ENCODE measurements around the gene FEN1. TPM values are rescaled to one million over a fixed set of nuclear protein-coding genes. Genes with fewer than 3 reads are reported as not detected.

Gene FEN1
- total and polyA plus RNA-seq, 3 experiments from 2014 or later: 15.4 to 121 (median 112) TPM

DNA sequence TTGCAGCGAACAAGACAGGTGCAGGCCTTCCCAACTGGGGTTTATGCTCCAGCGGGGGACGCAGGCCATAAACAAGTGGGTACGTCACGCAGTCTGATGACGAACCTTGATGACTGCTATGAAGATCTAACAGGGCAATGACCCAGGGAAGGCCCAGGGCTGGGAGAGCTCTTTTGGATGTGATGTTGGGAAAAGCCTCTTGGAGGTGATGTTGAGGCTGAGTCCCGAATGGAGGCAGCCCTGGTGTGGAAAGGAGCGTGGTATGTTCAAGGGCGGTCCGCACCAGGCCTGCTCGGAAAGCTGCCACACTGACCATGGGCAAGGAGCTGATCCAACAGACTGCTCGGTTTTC, 41.2 kb downstream of the FEN1 start:
- POLR2A ChIA-PET: interaction anchor here (1.4 kb wide), 1 partner anchor 18 kb away, joined by 3 read pairs; no protein-coding TSS in a partner anchor
- H3K4me1 Mint-ChIP-seq: peaks cover 23 to 63% (median 34%) of the 10 kb centered on the region in 3 donors
- CTCF ChIA-PET: interaction anchor here (1.0 kb wide), 1 partner anchor 37 kb away, joined by 3 read pairs; no protein-coding TSS in a partner anchor

DNA sequence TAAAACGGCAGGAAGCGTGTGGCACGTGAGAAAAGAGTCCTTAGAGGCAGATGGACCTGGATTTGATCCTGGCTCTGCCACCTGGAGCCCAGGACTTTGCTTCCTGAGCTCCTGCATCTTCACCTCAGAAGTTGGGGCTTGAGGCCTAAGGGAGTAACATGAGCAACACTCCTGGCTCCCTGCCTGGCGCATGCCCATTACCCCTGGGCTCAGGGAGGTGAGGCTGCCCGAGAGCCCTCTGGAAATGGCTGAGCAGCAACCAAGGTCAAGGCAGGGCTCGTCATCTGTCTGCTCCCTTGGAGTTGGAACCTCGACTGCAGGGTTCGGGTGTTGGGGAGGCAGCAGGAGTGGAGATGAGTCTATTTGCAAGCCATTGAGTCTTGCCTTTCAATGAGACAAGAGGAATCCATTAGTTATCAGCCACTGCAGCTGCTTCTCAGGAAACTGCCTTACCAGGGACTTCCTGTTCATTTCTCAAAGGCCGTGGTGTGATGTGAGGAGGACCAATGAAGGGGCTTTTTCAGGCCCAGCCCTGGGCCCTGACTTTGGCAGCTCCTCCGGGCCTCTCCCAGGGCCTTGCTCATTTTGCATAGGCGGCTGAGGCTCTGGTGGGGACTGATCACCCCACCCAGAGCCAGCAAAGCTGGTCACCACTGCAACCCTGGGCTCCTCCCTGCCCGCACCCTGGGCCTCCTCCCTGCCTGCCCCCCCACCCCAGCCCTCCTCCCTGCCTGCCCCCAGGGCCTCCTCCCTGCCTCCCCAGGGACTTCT, 41.8 kb downstream of the FEN1 start:
- H3K36me3 ChIP-seq (ENCODE audit: insufficient read depth, low read length): no peaks in the 10 kb centered on the region
- peaks cover 27% of the 10 kb centered on the region for H3K4me1 ChIP-seq (ENCODE audit: insufficient read depth, low read length)
- peak overlapping the region in 2 of 7 donors; percentile 61 to 69 for H3K4me3 Mint-ChIP-seq
- peaks cover 13 to 25% of the 10 kb centered on the region in 2 donors for H3K27me3 Mint-ChIP-seq
- H3K4me3 ChIP-seq (ENCODE audit: low read length): no peak overlapping the region
- CTCF ChIA-PET: interaction anchor here (1.0 kb wide), 1 partner anchor 37 kb away, joined by 3 read pairs; no protein-coding TSS in a partner anchor
- H3K9me3 Mint-ChIP-seq: no peaks in the 10 kb centered on the region
- H3K27ac Mint-ChIP-seq: peak overlapping the region in 6 of 8 donors; percentile 15 to 98 (median 58)
- no peaks in the 10 kb centered on the region for H3K27me3 ChIP-seq (ENCODE audit: insufficient read depth, low read length, poor library complexity, severe bottlenecking)
- H3K4me1 Mint-ChIP-seq: peaks cover 21 to 59% (median 29%) of the 10 kb centered on the region in 3 donors
- POLR2A ChIA-PET: interaction anchor here (0.6 to 1.4 kb wide), 2 partner anchors 19 to 248 kb away, joined by 3 read pairs; no protein-coding TSS in a partner anchor
- peak overlapping the region; percentile 71 for H3K27ac ChIP-seq (ENCODE audit: low read depth, low read length)
- no peaks in the 10 kb centered on the region for H3K9me3 ChIP-seq (ENCODE audit: low read length)
- peak in 4 of 5 donors; percentile 24 to 59 (median 34) for DNase-seq
- H3K36me3 Mint-ChIP-seq: no peaks in the 10 kb centered on the region

More for the DNA sequence above, 41.2 kb downstream of the FEN1 start:
- H3K4me3 ChIP-seq (ENCODE audit: low read length): no peak overlapping the region
- H3K4me1 ChIP-seq (ENCODE audit: insufficient read depth, low read length): peaks cover 32% of the 10 kb centered on the region
- peak overlapping the region in 5 of 8 donors; percentile 18 to 98 (median 85) for H3K27ac Mint-ChIP-seq
- no peaks in the 10 kb centered on the region for H3K36me3 ChIP-seq (ENCODE audit: insufficient read depth, low read length)
- peak overlapping the region; percentile 71 for H3K27ac ChIP-seq (ENCODE audit: low read depth, low read length)
- no peak for DNase-seq
- peaks cover 16 to 28% of the 10 kb centered on the region in 2 donors for H3K27me3 Mint-ChIP-seq
- peak overlapping the region in 4 of 7 donors; percentile 9 to 69 (median 56) for H3K4me3 Mint-ChIP-seq
- no peaks in the 10 kb centered on the region for H3K9me3 Mint-ChIP-seq
- no peaks in the 10 kb centered on the region for H3K36me3 Mint-ChIP-seq
- no peaks in the 10 kb centered on the region for H3K9me3 ChIP-seq (ENCODE audit: low read length)
- no peaks in the 10 kb centered on the region for H3K27me3 ChIP-seq (ENCODE audit: insufficient read depth, low read length, poor library complexity, severe bottlenecking)

DNA sequence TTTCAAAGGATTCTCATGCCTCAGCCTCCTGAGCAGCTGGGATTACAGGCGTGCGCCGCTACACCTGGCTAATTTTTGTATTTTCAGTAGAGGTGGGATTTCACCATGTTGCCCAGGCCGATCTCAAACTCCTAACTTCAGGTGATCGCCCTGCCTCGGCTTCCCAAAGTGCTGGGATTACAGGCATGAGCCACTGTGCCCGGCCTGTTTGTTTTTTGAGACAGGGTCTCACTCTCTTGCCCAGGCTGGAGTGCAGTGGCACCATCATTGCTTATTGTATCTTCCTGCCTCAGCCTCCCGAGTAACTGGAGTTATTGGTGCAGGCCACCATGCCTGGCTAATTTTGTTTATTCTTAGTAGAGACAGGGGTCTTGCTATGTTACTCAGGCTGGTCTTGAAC, 43.5 kb downstream of the FEN1 start:
- Histone ChIP-seq H3K9me3 (ENCODE audit: low read length) (no peaks in the 10 kb centered on the region), H3K4me3 (ENCODE audit: low read length) (no peak overlapping the region), H3K4me1 (ENCODE audit: insufficient read depth, low read length) (peaks cover 23% of the 10 kb centered on the region), H3K27ac (ENCODE audit: low read depth, low read length) (peak overlapping the region; percentile 71), H3K27me3 (ENCODE audit: insufficient read depth, low read length, poor library complexity, severe bottlenecking) (no peaks in the 10 kb centered on the region), H3K36me3 (ENCODE audit: insufficient read depth, low read length) (no peaks in the 10 kb centered on the region)
- H3K36me3 Mint-ChIP-seq: peaks cover 0 to 5% (median 0%) of the 10 kb centered on the region in 3 donors
- H3K4me1 Mint-ChIP-seq: peaks cover 18 to 41% (median 26%) of the 10 kb centered on the region in 3 donors
- H3K27ac Mint-ChIP-seq: peak overlapping the region in 3 of 8 donors; percentile 41 to 79 (median 58)
- POLR2A ChIA-PET: no interaction called here
- CTCF ChIA-PET: interaction anchor here (1.2 kb wide), 1 partner anchor 39 kb away, joined by 3 read pairs; no protein-coding TSS in a partner anchor
- peaks cover 5 to 10% of the 10 kb centered on the region in 2 donors for H3K27me3 Mint-ChIP-seq
- H3K4me3 Mint-ChIP-seq: no peak overlapping the region
- H3K9me3 Mint-ChIP-seq: no peaks in the 10 kb centered on the region
- no peak for DNase-seq

DNA sequence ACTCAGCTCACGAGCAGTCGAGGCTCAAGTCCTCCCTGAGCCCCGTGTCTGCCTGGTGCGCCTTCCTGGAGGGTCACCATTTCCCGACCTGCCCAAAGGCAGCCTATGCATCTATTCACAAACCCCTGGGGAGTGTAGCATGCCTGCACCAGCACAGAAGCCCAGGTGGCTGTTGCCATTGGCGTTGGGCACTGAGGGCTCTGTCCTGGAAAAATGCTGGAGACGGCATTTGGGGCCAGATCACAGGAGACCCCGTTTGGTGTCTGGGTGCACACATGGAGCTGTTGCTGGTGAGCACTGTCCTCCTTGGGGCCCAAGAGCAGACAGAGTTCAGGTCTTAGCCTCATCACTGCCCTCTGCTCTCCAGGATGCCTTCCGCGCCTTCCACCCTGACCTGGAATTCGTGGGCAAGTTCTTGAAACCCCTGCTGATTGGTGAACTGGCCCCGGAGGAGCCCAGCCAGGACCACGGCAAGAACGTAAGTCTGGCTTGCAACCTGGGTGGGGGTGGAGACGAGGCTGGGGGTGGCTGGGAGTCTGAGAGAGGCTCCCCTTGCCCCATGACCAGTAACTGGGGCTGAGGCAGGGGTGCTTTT, 44.8 kb downstream of the FEN1 start:
- H3K27ac Mint-ChIP-seq: no peak overlapping the region
- H3K27me3 Mint-ChIP-seq: peaks cover 1 to 3% of the 10 kb centered on the region in 2 donors
- Histone ChIP-seq H3K4me1 (ENCODE audit: insufficient read depth, low read length) (peaks cover 23% of the 10 kb centered on the region), H3K4me3 (ENCODE audit: low read length) (no peak overlapping the region), H3K36me3 (ENCODE audit: insufficient read depth, low read length) (no peaks in the 10 kb centered on the region), H3K27me3 (ENCODE audit: insufficient read depth, low read length, poor library complexity, severe bottlenecking) (no peaks in the 10 kb centered on the region), H3K9me3 (ENCODE audit: low read length) (no peaks in the 10 kb centered on the region), H3K27ac (ENCODE audit: low read depth, low read length) (no peak overlapping the region)
- DNase-seq: no peak
- CTCF ChIA-PET: interaction anchor here (0.8 kb wide), 1 partner anchor 61 kb away, joined by 3 read pairs; no protein-coding TSS in a partner anchor
- peaks cover 0 to 5% (median 0%) of the 10 kb centered on the region in 3 donors for H3K36me3 Mint-ChIP-seq
- POLR2A ChIA-PET: no interaction called here
- H3K4me3 Mint-ChIP-seq: peak overlapping the region in 1 of 7 donors; percentile 13
- no peaks in the 10 kb centered on the region for H3K9me3 Mint-ChIP-seq
- H3K4me1 Mint-ChIP-seq: peaks cover 18 to 31% (median 26%) of the 10 kb centered on the region in 3 donors

DNA sequence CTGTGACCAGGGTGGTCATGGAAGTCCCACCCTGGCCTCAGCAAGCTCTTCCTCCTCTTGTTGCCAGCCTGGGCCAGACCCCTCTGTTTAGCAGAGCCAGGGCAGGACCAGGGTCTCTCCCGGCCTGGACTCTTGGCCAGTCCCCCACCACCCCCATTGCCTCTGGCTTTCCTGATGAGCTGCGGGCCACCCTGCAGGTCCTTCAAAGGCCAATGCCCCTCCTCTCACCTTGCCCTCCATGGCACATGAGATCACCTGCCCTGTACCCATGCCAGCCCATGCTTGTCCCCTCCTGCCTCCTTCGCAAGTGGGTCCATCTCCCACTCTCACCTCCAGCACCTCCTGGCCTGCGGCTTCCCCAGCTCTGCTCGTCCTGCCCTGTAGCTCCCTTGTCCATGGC, 45.8 kb downstream of the FEN1 start:
- Mint-ChIP-seq H3K27me3 (peaks cover 1% of the 10 kb centered on the region in 2 donors), H3K4me3 (no peak overlapping the region), H3K36me3 (peaks cover 0 to 5% (median 0%) of the 10 kb centered on the region in 3 donors), H3K9me3 (no peaks in the 10 kb centered on the region), H3K27ac (no peak overlapping the region), H3K4me1 (peaks cover 18 to 23% (median 21%) of the 10 kb centered on the region in 3 donors)
- DNase-seq: no peak
- Histone ChIP-seq H3K9me3 (ENCODE audit: low read length) (no peaks in the 10 kb centered on the region), H3K27ac (ENCODE audit: low read depth, low read length) (no peak overlapping the region), H3K4me3 (ENCODE audit: low read length) (no peak overlapping the region), H3K27me3 (ENCODE audit: insufficient read depth, low read length, poor library complexity, severe bottlenecking) (no peaks in the 10 kb centered on the region), H3K4me1 (ENCODE audit: insufficient read depth, low read length) (peaks cover 20% of the 10 kb centered on the region), H3K36me3 (ENCODE audit: insufficient read depth, low read length) (no peaks in the 10 kb centered on the region)
- POLR2A ChIA-PET: no interaction called here
- CTCF ChIA-PET: interaction anchor here (1.3 kb wide), 1 partner anchor 60 kb away, joined by 3 read pairs; no protein-coding TSS in a partner anchor

DNA sequence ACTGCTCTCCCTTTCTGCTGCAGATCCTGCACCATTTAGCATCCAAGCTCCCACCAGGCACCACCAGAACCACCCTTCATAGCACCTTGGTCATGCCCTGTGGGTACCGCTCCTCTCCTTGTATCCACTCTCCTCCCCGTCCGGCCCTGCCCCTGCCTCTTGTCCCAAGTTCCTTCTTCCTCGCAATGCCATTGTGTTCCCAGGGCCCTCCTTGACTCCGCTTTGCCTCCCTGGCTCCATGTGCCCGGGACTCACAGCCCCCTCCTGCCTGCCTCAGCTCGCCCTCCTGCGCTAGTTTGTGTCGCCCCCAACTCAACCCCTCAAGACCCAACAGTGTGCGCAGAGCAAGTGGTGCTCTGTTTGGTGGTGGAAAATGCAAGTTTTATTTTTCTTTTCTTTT, 46.2 kb downstream of the FEN1 start:
- no peaks in the 10 kb centered on the region for H3K9me3 ChIP-seq (ENCODE audit: low read length)
- no peaks in the 10 kb centered on the region for H3K27me3 ChIP-seq (ENCODE audit: insufficient read depth, low read length, poor library complexity, severe bottlenecking)
- no peak overlapping the region for H3K4me3 ChIP-seq (ENCODE audit: low read length)
- CTCF ChIA-PET: interaction anchor here (1.3 kb wide), 1 partner anchor 59 kb away, joined by 3 read pairs; no protein-coding TSS in a partner anchor
- peaks cover 0 to 5% (median 0%) of the 10 kb centered on the region in 3 donors for H3K36me3 Mint-ChIP-seq
- H3K4me1 ChIP-seq (ENCODE audit: insufficient read depth, low read length): peaks cover 16% of the 10 kb centered on the region
- no peak overlapping the region for H3K27ac Mint-ChIP-seq
- H3K4me1 Mint-ChIP-seq: peaks cover 14 to 19% (median 17%) of the 10 kb centered on the region in 3 donors
- no peak overlapping the region for H3K27ac ChIP-seq (ENCODE audit: low read depth, low read length)
- H3K9me3 Mint-ChIP-seq: no peaks in the 10 kb centered on the region
- POLR2A ChIA-PET: no interaction called here
- no peak for DNase-seq
- H3K4me3 Mint-ChIP-seq: no peak overlapping the region
- H3K36me3 ChIP-seq (ENCODE audit: insufficient read depth, low read length): no peaks in the 10 kb centered on the region
- H3K27me3 Mint-ChIP-seq: peaks cover 0 to 1% of the 10 kb centered on the region in 2 donors

DNA sequence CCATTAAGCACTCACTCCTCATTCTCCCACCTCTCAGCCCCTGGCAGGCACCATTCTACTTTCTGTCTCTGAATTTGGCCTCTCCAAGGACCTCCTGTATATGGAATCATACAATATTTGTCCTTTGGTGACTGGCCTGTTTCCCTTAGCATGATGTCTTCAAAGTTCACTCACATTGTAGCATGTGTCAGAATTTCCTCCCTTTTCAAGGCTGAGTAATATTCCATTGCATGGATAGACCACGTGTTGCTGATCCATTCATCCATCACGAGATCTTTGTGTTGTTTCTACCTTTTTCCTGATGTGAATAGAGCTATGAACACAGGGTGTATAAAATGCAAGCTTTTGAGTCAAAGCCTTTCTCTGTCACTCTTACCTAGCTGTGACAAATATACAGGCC, 47.0 kb downstream of the FEN1 start:
- H3K27me3 ChIP-seq (ENCODE audit: insufficient read depth, low read length, poor library complexity, severe bottlenecking): no peaks in the 10 kb centered on the region
- Mint-ChIP-seq H3K9me3 (no peaks in the 10 kb centered on the region), H3K4me3 (no peak overlapping the region), H3K27me3 (peaks cover 0 to 1% of the 10 kb centered on the region in 2 donors), H3K27ac (no peak overlapping the region), H3K4me1 (peaks cover 6 to 11% (median 10%) of the 10 kb centered on the region in 3 donors), H3K36me3 (peaks cover 0 to 5% (median 0%) of the 10 kb centered on the region in 3 donors)
- DNase-seq: no peak
- no peaks in the 10 kb centered on the region for H3K9me3 ChIP-seq (ENCODE audit: low read length)
- ChIA-PET POLR2A (no interaction called here), CTCF (no interaction called here)
- no peak overlapping the region for H3K27ac ChIP-seq (ENCODE audit: low read depth, low read length)
- peaks cover 8% of the 10 kb centered on the region for H3K4me1 ChIP-seq (ENCODE audit: insufficient read depth, low read length)
- H3K36me3 ChIP-seq (ENCODE audit: insufficient read depth, low read length): no peaks in the 10 kb centered on the region
- H3K4me3 ChIP-seq (ENCODE audit: low read length): no peak overlapping the region

Measured in CD8-positive, alpha-beta memory T cell (primary cell).